Stimulated activated CD4-positive, alpha-beta T cell treated with anti-CD3 and anti-CD28 coated beads, Interleukin-1b, Interleukin-23, amount 100 ng/mL, for 1 hour (primary cell): ENCODE measurements around the gene MYH4.

ENCODE experiments used
- DNase-seq, 2 donors: peaks; one replicate each; pipeline ENCODE4 v3.0.0-alpha.2; 2020; ENCODE audit warnings: low read depth in 2 of 2

The MYH4 gene

DNA sequence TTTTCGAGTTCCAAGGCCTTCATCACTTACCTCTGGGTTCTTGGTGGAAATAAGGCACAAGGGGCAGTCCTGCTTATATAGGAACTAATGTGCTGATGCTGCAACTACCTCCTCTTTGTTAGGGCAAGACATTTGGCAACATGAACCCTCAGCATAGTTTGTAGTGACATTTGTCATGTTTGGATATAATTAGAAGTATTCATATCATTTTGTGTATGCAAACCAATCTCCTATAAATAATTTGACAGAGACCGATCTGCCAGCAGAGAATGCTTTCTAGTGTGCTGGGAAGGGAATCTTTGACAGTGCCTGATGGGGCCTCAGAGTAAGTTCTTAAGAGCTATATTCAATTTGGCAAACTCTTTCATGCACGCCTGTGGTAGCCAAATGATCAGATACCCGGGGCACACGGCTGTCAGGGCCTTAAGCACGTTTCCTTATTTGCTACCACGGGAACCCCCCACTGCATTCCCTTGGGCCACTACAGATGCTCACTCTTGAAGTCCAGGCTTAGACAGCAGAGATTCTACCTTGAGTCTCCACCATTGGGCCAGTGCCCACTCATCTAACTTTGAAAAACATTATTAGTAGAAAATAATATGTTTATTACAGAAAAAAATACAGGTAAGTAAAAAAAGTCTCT is 47.3 kb downstream of the MYH4 start, which contains the start of gene MYH8:
TSS of gene MYH8 (minus strand) at position 51 of the 643 bp plus-strand sequence. CDS start 1,723 bp downstream, outside the sequence.
- no peak for DNase-seq

DNA sequence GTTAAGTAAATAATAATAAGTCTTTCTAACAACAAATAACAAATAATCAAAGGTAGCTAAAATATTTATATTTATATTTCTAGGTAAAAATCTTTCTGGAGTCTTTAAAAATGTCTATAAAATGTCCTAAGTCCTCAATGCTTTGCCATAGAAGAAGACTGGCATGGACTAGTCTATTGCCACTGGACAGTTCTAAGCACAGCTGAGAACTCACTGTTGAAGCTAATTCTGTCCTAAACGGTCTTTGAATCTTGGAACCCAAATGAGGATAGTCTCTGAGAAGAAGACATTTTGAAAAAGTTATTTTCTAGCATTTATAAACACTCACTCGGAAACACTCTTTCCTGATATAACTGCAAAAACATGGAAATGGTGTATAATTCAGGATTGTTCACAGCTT is 48.1 kb downstream of the MYH4 start:
- DNase-seq = no peak

DNA sequence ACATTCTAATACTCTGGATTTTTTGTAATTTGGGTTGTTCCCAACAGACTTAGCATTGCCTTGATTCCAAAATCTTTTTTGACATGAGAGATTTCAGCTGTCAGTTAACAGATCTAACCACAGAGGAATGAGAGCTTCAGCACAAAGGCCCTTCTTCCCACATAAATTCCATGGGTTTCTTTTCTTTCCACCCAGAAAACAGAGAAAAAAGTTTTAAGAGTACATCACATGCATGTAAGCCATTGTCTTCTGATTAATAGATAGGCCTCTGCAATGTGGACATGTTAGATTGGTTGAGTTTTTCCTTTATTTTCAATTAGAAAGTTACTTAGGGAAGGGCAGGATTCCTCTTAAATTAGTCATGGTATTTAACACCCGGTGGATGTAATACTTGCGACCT is 48.5 kb downstream of the MYH4 start:
- no peak for DNase-seq

DNA sequence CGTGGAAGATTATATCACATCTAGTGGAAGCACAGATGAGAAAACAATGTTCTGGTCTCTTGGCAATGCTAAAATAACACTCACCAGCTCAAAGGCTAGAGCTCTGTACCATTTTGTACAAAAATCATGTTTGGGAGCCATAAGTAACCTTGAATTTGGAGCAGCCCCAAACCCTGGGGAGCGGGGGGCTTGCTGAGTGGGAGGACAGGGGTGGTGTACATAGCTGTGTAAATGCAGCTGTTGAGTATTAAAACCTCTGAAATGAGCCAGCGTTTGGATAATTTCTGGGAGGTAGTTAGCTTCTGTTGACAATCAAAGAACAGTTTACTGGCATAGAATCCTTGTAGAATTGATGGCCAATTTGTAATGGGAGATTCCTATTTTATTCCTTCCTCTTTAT is 51.9 kb downstream of the MYH4 start:
- no peak for DNase-seq

DNA sequence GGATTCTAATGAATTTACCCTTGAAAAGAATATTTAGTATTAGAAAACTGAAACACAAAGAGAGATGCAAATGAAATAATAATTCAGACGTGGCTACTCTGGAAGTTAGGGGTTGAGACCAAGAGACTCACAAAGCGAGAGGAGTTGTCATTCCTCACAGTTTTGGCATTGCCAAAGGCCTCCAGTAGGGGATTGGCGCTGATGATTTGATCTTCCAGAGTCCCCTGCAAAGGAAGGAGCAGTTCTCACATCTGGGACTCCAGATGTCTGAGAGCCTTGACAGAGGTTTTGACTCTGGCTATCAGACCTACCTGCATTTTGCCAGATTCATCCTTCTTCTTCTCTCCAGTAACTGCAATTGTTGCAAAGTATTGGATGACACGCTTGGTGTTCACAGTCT is 54.2 kb downstream of the MYH4 start:
- no peak for DNase-seq

DNA sequence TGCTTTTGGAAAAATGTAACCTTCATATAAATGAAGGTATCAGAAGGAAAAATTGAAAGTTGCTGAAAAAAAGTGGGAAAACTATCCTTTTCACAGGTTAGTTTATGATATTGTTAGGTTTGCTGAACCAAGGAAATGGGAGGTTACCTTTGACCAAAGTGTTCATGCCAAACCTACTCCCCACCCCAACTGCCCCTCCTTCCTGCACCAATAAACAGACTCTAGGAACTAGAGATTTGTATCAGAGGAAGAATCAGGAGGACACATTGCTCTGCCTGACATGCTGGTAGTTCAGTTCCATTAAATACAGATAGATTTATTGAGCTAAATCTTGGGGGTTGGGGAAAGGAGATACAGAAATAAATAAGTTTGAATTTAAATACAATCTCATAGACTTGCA is 65.8 kb downstream of the MYH4 start:
- DNase-seq = no peak

DNA sequence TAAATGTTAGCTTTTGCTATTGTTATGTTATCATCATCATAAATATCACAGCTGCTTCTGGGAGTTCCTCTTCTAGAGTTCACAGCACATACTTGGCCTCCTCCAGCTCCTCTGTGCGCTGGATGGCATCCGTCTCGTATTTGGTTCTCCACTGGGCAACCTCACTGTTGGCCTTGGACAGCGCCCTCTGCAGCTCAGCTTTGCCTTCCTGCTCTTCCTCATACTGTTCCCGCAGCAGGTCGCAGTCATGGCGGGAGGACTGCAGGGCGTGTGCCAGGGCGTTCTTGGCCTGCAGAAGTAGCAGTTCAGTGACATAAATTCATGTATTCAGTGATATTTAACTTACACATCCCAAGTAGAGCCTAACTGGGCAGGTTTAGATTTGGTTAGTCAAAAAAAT is 71.0 kb downstream of the MYH4 start:
- no peak for DNase-seq

DNA sequence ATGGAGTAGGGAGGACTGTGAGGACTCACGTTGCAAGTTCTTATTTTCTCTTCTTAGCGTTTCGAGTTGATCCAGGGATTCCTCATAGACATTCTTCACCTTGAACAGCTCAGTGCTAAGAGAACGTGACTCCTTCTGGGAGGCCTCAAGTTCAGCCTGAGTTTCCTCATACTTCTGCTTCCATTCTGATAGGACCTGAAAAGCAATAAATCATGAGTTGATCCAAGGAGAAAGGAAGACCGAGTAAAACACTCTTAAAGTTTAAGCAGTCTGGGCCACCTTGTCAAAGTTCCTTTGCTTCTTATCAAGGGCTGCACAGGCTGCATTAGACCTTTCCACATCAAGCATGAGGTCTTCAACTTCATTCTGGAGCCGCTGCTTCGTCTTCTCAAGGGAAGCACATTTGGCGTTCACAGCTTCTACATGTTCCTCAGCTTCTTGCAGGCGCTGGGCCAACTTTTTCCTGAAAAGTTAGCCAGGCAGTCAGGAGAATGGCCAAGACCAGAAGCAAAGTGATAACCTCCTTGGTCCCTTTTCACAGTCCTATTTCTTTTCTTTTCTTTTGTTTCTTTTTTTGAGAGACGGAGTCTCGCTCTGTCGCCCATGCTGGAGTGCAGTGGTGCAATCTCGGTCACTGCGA is 72.7 kb downstream of the MYH4 start:
- DNase-seq = no peak

DNA sequence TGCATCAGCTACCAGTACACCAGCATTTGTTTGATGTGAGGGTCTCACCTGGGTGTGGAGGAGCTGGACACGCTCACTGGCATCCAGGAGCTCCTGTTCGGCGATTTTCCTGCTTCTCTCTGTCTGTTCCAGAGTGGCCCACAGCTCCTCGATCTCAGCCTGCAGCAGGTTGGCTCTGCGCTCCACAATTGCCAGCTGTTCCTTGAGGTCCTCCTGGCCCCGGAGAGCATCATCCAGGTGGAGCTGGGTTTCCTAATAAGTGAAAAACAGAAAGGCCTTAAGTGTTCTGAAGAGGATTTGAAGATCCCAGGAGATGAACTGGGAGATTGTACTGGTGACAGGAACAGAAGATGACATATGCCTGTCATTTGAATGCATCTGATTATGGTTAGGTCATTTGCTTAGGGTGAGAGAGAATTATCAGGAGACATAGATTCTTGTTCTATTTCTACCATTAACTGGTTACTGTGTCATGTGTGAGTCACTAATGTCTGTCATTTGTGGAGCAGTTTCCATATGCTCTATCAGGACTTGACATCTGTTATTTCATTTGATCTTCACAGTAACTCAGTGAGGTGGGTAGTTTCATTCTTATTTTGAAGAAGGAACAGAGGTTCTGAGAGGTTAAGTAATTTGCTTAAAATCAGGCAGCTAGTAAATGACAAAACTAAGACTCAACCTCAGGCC is 75.0 kb downstream of the MYH4 start:
- DNase-seq = no peak
